HG03432 (cell line): ENCODE results near the gene SPATA4.
A peak's percentile ranks its signal among the peaks of the same experiment; 100 is the strongest.

ENCODE experiments used
- ATAC-seq: cut with Tn5 transposase; IDR thresholded peaks from one replicate; pipeline ENCODE4 v1.9.1; 2021; ENCODE audit warnings: mild to moderate bottlenecking, moderate library complexity; ENCODE audit not compliant: unreplicated experiment

Gene SPATA4

DNA sequence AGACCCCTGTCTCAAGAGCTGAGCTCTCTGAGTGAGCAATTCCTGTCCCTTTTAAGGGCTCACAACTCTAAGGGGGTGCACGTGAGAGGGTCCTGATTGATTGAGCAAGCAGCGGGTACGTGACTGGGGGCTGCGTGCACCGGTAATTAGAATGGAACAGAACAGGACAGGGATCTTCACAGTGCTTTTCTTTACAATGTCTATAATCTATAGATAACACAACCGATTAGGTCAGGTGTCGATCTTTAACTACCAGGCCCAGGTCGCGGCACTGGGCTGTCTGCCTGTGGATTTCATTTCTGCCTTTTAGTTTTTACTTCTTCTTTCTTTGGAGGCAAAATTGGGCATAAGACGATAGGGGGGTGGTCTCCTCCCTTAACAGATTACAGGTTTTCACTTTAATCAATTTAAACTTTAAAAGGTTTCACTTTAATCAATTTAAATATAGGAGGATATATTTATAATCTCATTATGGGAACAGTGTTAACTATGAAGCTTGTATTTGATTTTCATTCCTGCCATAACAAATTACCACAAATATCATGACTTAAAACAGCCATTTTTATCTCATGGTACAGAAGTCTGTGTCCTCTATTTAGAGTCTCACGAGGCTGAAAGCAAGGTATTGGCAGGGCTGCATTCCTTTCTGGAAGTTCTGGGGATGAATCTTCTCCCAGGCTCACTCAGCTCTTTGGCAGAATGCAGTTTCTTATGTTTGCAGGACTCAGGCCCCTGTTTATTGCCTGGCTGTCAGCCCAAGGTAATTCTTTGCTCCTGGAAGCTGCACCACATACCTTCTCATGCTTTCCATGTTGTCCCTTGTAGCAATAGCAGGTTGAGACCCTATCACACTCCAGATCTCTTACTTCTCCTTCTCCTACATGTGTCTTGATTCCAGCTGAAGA is 5.2 kb downstream of the SPATA4 start:
- ATAC-seq = no peak

DNA sequence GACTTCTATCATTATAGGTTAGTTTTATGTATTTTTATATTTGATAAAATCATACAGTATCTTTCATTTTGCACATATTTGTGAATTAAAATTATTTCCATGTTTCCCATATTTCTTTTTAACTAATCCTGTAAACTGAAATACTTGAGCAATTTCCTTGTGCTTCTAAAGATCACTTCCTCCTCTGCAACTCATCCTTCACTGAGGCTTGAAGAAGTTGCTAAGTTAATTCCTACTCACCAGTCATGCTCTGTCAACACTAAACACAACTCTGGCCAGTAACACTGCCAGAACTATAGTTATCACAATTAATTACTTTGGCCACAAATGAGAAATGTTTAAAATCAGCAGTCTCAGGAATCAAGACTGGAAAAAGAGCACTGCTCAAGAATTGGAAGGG is 6.7 kb downstream of the SPATA4 start:
- no peak for ATAC-seq

DNA sequence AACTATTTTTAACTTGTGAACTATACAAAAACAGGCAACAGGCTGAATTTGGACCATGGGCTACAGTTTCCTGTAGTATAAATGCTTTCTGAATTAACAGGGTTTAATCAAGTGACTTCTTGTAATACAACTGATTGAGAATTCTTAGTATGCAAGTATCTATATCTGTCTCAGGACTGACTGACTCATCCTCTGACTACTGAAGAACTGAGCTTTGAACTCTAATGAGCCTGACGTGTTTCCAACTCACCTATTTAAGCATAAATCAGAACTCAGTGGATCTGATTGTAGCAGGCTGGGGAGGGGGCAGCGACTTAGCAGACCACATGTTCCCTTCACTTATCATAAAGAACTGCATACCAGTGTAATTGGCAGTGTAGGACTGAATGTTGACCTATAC is 7.8 kb downstream of the SPATA4 start:
- ATAC-seq = peak; percentile 69

DNA sequence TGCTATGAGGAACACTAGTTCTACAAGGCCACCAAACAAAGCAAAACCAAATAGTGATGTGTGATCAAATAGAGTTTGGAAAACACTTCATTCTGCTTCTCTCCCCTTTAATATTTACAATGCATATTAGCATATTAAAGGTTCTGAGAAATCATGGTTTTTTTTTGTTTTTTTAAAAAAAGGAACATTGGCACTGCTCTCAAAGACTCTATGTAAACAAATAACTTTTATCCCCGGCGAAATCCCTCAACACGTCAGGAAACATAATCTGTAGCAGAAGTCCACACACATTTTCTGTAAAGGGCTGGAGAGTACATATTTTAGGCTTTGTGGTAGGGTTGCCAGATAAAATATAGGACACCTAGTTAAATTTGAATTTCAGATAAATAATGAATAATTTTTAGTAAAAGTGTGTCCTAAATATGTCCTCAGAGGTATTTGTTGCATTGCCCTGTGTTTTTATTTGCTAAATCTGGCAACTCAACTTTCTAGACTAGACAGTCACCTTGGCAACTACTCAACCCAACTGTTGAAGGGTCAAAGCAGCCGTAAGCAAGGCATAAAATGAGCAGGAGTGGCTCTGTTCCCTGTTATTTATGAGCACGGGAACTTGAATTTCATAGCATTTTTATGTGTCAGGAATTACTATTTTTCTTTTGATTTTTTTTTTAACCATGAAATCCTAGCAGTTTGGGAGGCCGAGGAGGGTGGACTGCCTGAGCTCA is 8.6 kb downstream of the SPATA4 start:
- no peak for ATAC-seq

DNA sequence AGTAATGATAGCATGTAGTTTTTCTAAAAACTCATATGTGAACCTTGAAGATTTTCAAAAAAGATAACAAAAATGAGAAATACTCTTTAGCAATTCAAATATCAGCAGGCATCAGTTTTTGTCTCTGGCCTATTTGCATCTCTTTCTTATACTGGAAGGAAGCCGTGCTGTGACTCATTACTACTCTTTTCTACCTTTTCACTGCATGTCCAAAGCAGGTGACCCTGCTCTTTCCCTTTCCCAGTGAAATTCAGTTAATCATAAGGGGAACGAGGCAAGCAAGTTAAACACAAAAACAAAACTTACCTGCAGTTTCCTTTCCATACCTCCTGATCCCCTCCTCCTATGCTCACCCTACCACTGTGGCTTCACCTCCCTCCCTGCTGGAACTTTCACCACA is 9.3 kb downstream of the SPATA4 start:
- ATAC-seq = peak; percentile 63

DNA sequence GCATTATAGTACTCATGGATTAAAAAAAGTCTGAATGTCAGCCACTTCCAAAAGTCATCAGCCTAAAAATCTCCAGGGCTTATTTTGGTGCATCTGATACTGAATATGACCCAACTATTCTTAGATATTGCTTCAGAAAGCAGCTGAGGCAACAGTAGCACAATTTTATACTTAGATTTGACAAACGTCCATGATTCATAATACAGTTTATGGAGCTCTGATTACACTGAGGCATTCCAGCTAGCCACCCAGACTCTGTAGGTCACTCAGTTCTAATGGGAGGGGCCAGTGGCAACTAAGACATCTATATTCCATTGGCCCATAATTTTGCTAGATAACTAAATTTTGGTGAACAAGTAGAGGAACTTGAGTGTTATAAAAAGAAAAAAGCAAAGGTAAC is 10.3 kb downstream of the SPATA4 start:
- no peak for ATAC-seq

DNA sequence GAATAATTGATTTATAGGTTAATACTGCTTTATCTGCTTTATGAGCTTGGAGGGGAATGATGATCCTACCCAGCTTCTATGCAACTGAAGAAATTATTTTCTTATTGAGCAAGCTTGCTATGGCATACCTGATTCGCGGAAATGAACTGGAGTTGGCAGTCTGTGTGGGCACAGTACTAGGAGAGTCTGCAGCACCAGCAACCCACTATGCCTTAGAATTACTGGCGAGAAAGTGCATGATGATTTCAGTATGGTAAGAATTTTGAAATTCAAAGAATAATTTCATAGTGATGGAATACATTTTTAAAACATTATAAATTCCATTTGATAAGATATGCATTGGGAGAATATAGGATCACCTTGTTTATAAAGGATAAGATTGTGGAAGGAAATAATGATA is 32.3 kb downstream of the SPATA4 start:
- ATAC-seq = no peak

DNA sequence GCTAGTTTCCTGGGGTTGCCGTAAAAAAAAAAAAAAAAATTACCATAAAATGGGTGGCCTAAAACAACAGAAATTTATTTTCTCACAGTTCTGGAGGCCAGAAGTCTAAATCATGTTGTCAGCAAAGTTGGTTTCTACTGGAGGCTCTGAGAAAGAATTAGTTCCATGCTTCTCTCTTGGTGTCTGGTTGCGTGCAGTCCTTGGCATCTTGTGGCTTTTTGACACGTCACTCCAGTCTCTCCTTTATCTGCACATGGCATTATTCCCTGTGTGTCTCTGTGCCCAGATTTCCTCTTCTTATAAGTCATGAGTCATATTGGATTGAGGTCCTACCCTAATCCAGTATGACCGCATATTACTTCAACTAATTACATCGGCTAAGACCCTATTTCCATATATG is 38.7 kb downstream of the SPATA4 start:
- no peak for ATAC-seq

DNA sequence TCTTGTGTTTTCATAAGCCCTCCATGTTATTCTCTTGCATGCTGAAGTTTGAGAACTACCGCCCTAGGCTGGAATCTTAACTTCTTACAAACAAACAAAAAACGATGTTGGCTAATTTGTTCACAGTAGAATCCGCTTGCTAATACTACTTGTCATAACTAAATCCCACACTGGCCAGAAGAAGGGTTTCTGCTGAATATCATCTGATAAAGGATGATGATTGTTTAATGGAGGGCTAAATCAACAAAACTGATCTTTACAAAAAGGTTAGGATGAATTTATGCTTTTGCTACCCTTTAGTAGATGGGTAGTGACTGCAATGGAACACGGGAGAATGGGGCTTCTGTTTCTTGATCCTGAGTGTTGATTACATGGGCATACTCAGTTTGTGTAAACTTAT is 42.3 kb downstream of the SPATA4 start:
- no peak for ATAC-seq

DNA sequence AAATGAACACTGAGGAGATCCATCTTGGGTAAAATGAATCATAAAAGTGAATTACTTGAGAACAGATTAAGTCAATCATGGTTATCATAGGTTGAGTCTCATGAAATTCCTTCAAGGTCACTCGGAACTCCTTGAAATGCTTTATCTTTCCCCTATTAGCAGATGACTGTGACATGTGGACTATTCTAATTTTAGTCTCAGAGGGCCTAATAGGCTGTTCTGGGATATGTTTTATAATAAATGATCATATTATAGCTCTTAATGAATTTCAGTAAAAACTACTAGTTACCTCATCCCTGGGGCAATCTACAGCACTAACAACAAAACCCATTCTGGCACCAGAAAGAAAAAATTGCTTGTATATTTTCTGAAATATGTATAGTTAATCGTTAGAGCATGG is 44.7 kb downstream of the SPATA4 start:
- ATAC-seq = peak; percentile 15

DNA sequence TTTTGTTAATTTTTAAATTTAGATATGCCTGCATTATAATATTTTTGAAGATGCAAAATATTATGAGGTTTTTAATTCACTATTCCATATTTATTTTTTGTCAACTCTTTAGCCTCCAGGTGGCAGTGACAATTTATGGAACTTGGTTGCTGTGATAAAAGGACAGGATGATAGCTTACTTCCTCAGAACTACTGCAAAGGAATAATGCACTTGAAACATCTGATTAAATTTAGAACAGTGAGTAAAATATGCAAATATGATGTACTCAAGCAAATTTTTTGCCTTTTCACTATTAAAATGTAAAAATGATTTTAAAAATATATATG is 45.1 kb downstream of the SPATA4 start:
- peak; percentile 77 for ATAC-seq

DNA sequence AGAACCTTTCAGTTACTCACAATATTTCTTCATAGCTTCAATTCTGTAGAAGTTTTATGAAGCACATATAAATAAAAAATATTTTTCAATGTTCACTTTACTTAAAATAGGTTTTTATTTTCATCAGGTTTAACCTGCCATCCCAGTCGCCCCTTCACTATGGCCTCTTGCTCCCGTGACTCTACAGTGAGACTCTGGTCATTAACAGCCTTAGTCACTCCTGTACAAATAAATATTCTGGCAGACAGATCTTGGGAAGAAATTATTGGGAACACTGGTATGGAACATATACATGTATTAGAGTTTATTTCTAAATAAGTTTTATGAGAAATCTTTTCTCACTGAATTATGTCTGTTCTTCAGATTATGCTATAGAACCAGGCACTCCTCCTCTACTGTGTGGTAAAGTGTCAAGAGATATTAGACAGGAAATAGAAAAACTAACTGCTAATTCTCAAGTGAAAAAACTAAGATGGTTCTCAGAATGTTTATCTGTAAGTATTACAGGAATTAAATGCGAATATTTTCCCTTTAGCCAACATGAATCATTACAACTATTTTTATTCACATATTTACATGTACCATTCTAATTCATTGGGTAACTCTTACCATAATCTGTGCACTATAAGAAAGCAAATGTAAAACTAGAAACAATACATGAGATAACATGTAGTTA is 45.6 kb downstream of the SPATA4 start:
- ATAC-seq = no peak

DNA sequence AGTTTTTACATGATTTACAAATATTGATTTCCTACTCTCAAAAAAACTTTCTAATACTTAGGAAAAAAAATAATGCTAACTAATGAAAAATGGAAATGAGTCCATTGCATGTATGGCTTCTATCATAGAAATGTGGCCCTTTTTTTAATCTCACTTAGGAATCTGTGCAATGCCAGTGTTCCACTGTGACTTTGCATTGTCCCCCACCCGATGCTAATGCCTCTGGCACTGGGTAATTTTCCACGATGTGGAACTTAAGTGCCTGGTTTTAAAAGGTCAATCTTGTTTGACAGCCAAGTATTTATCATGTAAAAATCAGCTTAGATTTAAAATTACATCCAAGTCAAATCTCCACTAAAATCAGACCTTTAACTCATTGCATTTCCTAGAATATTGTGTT is 53.1 kb downstream of the SPATA4 start:
- no peak for ATAC-seq

DNA sequence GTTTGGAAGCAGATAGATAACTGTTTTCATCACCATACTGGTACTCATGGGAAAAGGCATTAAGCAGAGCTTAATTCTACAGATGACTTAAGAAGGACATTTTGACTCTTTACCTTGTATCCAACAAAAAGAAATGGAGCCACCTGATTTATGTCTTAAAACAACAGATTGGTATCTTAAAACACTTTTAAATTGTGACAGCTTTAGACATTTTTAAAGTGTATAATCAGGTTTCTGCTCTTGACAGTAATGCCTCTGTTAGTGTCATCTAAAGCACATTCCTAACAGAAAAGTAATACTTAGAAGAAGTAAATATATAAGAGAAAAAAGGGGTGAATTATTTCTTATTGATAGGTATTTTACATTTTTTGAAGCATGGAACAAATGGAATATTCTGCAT is 55.9 kb downstream of the SPATA4 start:
- no peak for ATAC-seq

DNA sequence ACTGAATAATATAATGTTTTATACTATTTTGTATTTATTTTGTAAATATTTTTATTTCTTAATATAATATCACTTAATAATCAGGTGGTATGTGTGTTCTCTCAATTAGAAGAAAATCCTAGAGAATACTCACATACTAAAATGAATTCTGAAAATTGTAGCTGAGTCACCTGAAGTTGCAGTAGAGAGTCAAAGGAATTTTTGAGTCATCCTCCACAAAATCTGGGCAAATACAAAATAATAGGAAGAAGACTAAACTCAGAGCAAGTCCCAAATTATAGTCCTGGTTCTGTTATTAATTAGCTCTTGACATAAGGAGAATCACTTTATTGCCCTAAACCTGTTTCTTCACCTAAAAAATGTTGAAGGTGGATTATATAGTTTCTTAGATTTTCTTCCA is 57.8 kb downstream of the SPATA4 start:
- no peak for ATAC-seq

DNA sequence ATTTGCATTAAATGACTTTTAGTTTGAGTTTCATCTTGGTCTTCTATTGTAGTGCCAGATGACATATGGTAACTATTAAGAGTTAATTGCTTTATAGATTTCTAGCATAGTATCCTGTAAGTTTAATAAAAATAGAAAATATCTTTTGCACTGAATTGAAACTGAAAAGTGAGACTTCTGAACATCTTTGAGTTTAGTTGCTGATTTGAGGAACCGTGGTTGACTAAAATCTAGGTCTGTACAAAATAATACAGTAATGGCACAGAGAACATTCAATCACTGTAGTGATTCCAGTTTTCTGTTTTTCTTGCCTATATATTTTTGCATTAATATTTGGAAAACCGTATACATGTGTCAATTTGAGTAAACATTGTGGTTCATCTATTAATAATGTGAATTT is 60.7 kb downstream of the SPATA4 start:
- no peak for ATAC-seq
